Fibroblast of lung (primary cell): ENCODE results near the gene NUP43. TPM values are rescaled to one million over a fixed set of nuclear protein-coding genes. Genes with fewer than 3 reads are reported as not detected.
A peak's percentile ranks its signal among the peaks of the same experiment; 100 is the strongest.

Source experiments
- DNase-seq, 2 donors: peaks; one replicate each; pipeline versions ENCODE4 v3.0.0 to v3.0.0-alpha.2; 2010; ENCODE audit warnings: low read depth in 2 of 2
- H2AFZ ChIP-seq: 2 replicates; pipeline ENCODE4 v1.5.1; 2012; ENCODE audit warnings: low read length, control low read depth, inconsistent platforms
- H3K27ac ChIP-seq: 2 replicates; pipeline ENCODE4 v1.5.1; 2011; ENCODE audit warnings: low read length, control low read depth; ENCODE audit not compliant: insufficient read depth
- H3K27me3 ChIP-seq: 2 replicates; pipeline ENCODE4 v1.5.1; 2011; ENCODE audit warnings: mild to moderate bottlenecking, low read length; ENCODE audit not compliant: control insufficient read depth, insufficient read depth
- H3K36me3 ChIP-seq: 2 replicates; pipeline ENCODE4 v1.5.1; 2011; ENCODE audit warnings: low read length; ENCODE audit not compliant: control insufficient read depth, insufficient read depth
- H3K4me1 ChIP-seq: 2 replicates; pipeline ENCODE4 v1.5.1; 2011; ENCODE audit warnings: low read length; ENCODE audit not compliant: control insufficient read depth, insufficient read depth; ENCODE audit errors: extremely low read depth
- H3K4me2 ChIP-seq: 2 replicates; pipeline ENCODE4 v1.5.1; 2011; ENCODE audit warnings: low read length, control low read depth; ENCODE audit not compliant: insufficient read depth; ENCODE audit errors: extremely low read depth
- H3K4me3 ChIP-seq, 4 experiments: fragments of 200-600 bp in 1 of 4; sonication (generic) in 1 of 4; replicated peaks in 1 of 4; 2 replicates each; pipeline ENCODE4 v1.5.1; 2011 to 2016; ENCODE audit warnings: low read length in 4 of 4, low read depth in 3 of 4, mild to moderate bottlenecking in 3 of 4, control low read depth in 2 of 4, inconsistent platforms in 1 of 4, mixed read lengths in 1 of 4; ENCODE audit not compliant: insufficient read depth in 1 of 4; ENCODE audit errors: control extremely low read depth in 1 of 4
- H3K79me2 ChIP-seq: 2 replicates; pipeline ENCODE4 v1.5.1; 2012; ENCODE audit warnings: mild to moderate bottlenecking, low read length, inconsistent platforms; ENCODE audit not compliant: control insufficient read depth, insufficient read depth
- H3K9ac ChIP-seq: 2 replicates; pipeline ENCODE4 v1.5.1; 2011; ENCODE audit warnings: mild to moderate bottlenecking, low read length, control low read depth; ENCODE audit not compliant: insufficient read depth
- H3K9me3 ChIP-seq: 2 replicates; pipeline ENCODE4 v1.5.1; 2012; ENCODE audit warnings: low read depth, low read length; ENCODE audit not compliant: control insufficient read depth, insufficient read depth
- H4K20me1 ChIP-seq: 2 replicates; pipeline ENCODE4 v1.5.1; 2011; ENCODE audit warnings: low read length; ENCODE audit not compliant: control insufficient read depth, insufficient read depth; ENCODE audit errors: extremely low read depth
- EZH2 ChIP-seq: IDR thresholded peaks from 2 replicates; pipeline ENCODE4 v1.5.1; 2012; ENCODE audit warnings: low read length, control low read depth, mild to moderate bottlenecking; ENCODE audit errors: missing control alignments
- polyA plus RNA-seq, 2 donors: library from polyadenylated mRNA; depleted of rRNA in 1 of 2; stranded (reverse) in 1 of 2; unstranded in 1 of 2; fragments of >200 nt; gene quantifications; 2 replicates each; pipeline ENCODE4 v1.2.1, GENCODE V29; 2011 to 2012; ENCODE audit warnings: missing spikeins in 1 of 2
- total RNA-seq: library from RNA; depleted of rRNA; stranded (reverse); fragments of >200 nt; gene quantifications from 2 replicates; pipeline ENCODE4 v1.2.1, GENCODE V29; 2014
- TF ChIP-seq, protein P1 (sequence below), 2 donors: IDR thresholded peaks in 1 of 2; conservative IDR thresholded peaks in 1 of 2; 1 replicate in 1 of 2; 2 replicates in 1 of 2; pipeline ENCODE4 v1.5.1; 2011 to 2012; ENCODE audit warnings: low read length in 2 of 2, control low read depth in 1 of 2, inconsistent platforms in 1 of 2, low read depth in 1 of 2, mild to moderate bottlenecking in 1 of 2

NUP43 gene
- total and polyA plus RNA-seq, 2 donors (not counting 1 experiment from before 2014, with no cell fraction given), result 16.0 to 26.0 TPM

DNA sequence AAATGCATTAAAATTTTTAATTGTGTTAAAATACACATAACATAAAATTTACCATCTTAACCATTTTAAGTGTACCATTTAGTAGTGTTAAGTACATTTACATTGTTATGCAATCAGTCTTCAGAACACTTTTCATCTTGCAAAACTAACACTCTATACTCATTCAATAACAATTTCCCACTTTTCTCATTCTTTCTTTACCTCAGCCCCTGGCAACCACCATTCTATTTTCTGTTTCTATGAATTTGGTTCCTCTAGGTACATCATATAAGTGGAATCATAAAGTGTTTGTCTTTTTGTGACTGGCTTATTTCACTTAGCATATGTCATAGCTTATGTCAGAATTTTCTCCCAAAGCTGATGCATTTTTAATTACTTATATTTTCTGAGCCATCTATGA, 35.4 kb upstream of the NUP43 start:
- H3K36me3 ChIP-seq, result no peaks in the 10 kb centered on the region
- no peaks in the 10 kb centered on the region for H3K27me3 ChIP-seq
- no peak overlapping the region for H3K27ac ChIP-seq
- no peak for DNase-seq
- H3K4me3 ChIP-seq, result no peak overlapping the region
- H3K4me1 ChIP-seq, result no peaks in the 10 kb centered on the region
- TF ChIP-seq, protein P1, sequence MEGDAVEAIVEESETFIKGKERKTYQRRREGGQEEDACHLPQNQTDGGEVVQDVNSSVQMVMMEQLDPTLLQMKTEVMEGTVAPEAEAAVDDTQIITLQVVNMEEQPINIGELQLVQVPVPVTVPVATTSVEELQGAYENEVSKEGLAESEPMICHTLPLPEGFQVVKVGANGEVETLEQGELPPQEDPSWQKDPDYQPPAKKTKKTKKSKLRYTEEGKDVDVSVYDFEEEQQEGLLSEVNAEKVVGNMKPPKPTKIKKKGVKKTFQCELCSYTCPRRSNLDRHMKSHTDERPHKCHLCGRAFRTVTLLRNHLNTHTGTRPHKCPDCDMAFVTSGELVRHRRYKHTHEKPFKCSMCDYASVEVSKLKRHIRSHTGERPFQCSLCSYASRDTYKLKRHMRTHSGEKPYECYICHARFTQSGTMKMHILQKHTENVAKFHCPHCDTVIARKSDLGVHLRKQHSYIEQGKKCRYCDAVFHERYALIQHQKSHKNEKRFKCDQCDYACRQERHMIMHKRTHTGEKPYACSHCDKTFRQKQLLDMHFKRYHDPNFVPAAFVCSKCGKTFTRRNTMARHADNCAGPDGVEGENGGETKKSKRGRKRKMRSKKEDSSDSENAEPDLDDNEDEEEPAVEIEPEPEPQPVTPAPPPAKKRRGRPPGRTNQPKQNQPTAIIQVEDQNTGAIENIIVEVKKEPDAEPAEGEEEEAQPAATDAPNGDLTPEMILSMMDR (conservative IDR thresholded peaks at IDR 0.05 in 1 of 2, IDR thresholded peaks at IDR 0.05 in 1 of 2; ENCODE audit: low read depth in 1 of 2, low read length in 2 of 2), result no peak
- TF ChIP-seq EZH2, result no peak
- no peak overlapping the region for H3K4me2 ChIP-seq
- no peaks in the 10 kb centered on the region for H3K9me3 ChIP-seq
- H4K20me1 ChIP-seq, result no peaks in the 10 kb centered on the region
- H3K9ac ChIP-seq, result no peak overlapping the region
- peaks cover 3% of the 10 kb centered on the region for H3K79me2 ChIP-seq
- no peak overlapping the region for H2AFZ ChIP-seq

DNA sequence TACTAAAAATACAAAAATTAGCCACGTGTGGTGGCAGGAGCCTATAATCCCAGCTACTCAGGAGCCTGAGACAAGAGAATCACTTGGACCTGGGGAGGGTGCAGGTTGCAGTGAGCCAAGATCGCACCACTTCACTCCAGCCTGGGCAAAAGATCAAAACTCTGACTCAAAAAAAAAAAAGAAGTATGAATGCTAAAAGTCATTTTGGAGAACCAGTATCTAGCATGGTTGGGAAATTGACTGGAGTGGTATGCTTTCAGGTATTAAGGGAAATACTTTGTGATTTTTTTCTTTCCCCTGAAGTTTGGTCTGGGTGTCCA, 33.3 kb upstream of the NUP43 start:
- Histone ChIP-seq H3K27ac (no peak overlapping the region), H3K9me3 (no peaks in the 10 kb centered on the region), H2AFZ (no peak overlapping the region), H3K27me3 (no peaks in the 10 kb centered on the region), H4K20me1 (no peaks in the 10 kb centered on the region), H3K4me3 (no peak overlapping the region), H3K4me2 (no peak overlapping the region), H3K9ac (no peak overlapping the region), H3K36me3 (no peaks in the 10 kb centered on the region), H3K79me2 (peaks cover 3% of the 10 kb centered on the region), H3K4me1 (no peaks in the 10 kb centered on the region)
- no peak for TF ChIP-seq EZH2
- TF ChIP-seq, protein P1 (conservative IDR thresholded peaks at IDR 0.05 in 1 of 2, IDR thresholded peaks at IDR 0.05 in 1 of 2; ENCODE audit: low read depth in 1 of 2, low read length in 2 of 2), result no peak
- peak in 1 of 2 donors; percentile 27 for DNase-seq

DNA sequence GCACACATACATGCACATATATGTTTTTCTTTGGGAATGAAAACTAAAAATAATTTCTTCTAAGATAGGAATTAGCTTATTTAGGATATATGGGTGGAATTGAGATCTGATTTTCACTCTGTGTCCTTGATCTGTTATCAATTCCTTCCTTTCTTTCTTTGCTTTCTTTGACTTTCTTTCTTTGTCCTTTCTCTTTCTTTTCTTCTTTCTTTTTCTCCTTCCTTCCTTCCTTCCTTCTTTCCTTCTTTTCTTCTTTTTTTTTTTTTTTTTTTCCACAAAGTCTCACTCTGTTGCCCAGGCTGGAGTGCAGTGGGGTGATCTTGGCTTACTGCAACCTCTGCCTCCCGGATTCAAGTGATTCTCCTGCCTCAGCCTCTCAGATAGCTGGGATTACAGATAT, 31.3 kb upstream of the NUP43 start:
- TF ChIP-seq, protein P1 (conservative IDR thresholded peaks at IDR 0.05 in 1 of 2, IDR thresholded peaks at IDR 0.05 in 1 of 2; ENCODE audit: low read depth in 1 of 2, low read length in 2 of 2), result no peak
- TF ChIP-seq EZH2, result no peak
- H3K36me3 ChIP-seq, result peaks cover 1% of the 10 kb centered on the region
- no peaks in the 10 kb centered on the region for H3K27me3 ChIP-seq
- no peaks in the 10 kb centered on the region for H3K9me3 ChIP-seq
- H2AFZ ChIP-seq, result no peak overlapping the region
- no peak overlapping the region for H3K4me2 ChIP-seq
- no peaks in the 10 kb centered on the region for H3K79me2 ChIP-seq
- H3K27ac ChIP-seq, result no peak overlapping the region
- no peaks in the 10 kb centered on the region for H4K20me1 ChIP-seq
- no peak overlapping the region for H3K9ac ChIP-seq
- no peaks in the 10 kb centered on the region for H3K4me1 ChIP-seq
- no peak overlapping the region for H3K4me3 ChIP-seq
- no peak for DNase-seq
